HUES64 (cell line): ENCODE results near the gene DNAJC1.

Source experiments
- H3K27ac ChIP-seq: 2 replicates; pipeline ENCODE4 v1.7.0; 2013; ENCODE audit warnings: low read depth, low read length, inconsistent platforms
- H3K27me3 ChIP-seq: 2 replicates; pipeline ENCODE4 v1.6.1; 2013; ENCODE audit warnings: mild to moderate bottlenecking, low read length; ENCODE audit not compliant: insufficient read depth
- H3K36me3 ChIP-seq: 2 replicates; pipeline ENCODE4 v1.6.1; 2013; ENCODE audit warnings: mild to moderate bottlenecking, low read length; ENCODE audit not compliant: insufficient read depth
- H3K4me1 ChIP-seq: 2 replicates; pipeline ENCODE4 v1.6.1; 2013; ENCODE audit warnings: mild to moderate bottlenecking, low read length, moderate library complexity; ENCODE audit not compliant: insufficient read depth
- H3K4me3 ChIP-seq: 2 replicates; pipeline ENCODE4 v1.5.1; 2013; ENCODE audit warnings: mild to moderate bottlenecking, low read length, moderate library complexity
- H3K9ac ChIP-seq: 2 replicates; pipeline ENCODE4 v1.6.1; 2013; ENCODE audit warnings: mild to moderate bottlenecking, low read depth, low read length
- H3K9me3 ChIP-seq: 2 replicates; pipeline ENCODE4 v1.6.1; 2013; ENCODE audit warnings: low read depth, low read length; ENCODE audit not compliant: insufficient read depth
- WGBS: fragments of 150-250, 120-280 bp; methylation state at CpG from one replicate; pipeline ENCODE4 v1.1.7; 2013; ENCODE audit warnings: missing lambda C conversion rate; 5-methylcytosine and 5-hydroxymethylcytosine counted together

Gene DNAJC1

GRCh38 chr10:21744223-21744622 lies 259.3 kb downstream of the DNAJC1 start:
- no peaks in the 10 kb centered on the region for H3K9me3 ChIP-seq
- no peak overlapping the region for H3K27ac ChIP-seq
- WGBS, result 94% methylated on average over 11 of the region's 11 CpGs
- peaks cover 14% of the 10 kb centered on the region; the same call in 1 of the 2 replicates for H3K4me1 ChIP-seq
- no peak overlapping the region for H3K9ac ChIP-seq
- no peaks in the 10 kb centered on the region for H3K27me3 ChIP-seq
- H3K36me3 ChIP-seq, result peaks cover 61% of the 10 kb centered on the region
- H3K4me3 ChIP-seq, result no peak overlapping the region

DNA sequence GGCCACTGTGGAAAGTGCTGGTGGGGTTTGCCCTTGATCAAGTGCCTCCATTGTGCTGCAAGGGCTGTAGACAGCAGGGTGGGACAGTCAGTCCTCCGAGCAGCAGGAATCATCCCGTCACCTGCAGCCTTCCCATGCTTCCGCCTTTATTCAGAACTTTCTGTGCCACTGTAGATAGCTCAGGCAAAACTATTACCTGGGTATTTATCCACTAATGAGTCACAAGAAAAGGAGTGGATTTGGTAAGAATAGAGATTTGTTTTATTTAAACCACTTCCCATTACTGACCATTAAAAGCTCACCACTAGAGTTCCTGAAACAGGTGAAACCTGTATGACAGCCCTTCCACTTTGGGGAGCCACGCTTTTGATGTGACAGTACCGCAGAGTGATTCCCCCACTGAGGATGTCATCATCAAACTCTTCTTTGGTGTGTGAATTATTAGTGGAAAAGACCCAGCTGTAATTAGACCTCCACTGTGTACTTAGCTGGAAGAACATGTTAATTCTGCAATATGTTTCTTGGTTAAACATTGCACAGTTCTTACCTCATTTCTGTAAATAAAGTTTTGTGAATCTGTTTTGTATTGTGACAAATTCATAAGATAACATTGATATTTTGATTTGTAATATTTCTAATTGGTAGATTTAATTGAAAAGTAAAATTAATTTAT lies 260.7 kb downstream of the DNAJC1 start:
- no peaks in the 10 kb centered on the region for H3K27me3 ChIP-seq
- peaks cover 74% of the 10 kb centered on the region for H3K36me3 ChIP-seq
- H3K4me1 ChIP-seq, result peaks cover 11% of the 10 kb centered on the region; the same call in 1 of the 2 replicates
- WGBS, result 91% methylated on average over 5 of the region's 5 CpGs
- no peak overlapping the region for H3K4me3 ChIP-seq
- no peak overlapping the region for H3K27ac ChIP-seq
- no peak overlapping the region for H3K9ac ChIP-seq
- no peaks in the 10 kb centered on the region for H3K9me3 ChIP-seq

DNA sequence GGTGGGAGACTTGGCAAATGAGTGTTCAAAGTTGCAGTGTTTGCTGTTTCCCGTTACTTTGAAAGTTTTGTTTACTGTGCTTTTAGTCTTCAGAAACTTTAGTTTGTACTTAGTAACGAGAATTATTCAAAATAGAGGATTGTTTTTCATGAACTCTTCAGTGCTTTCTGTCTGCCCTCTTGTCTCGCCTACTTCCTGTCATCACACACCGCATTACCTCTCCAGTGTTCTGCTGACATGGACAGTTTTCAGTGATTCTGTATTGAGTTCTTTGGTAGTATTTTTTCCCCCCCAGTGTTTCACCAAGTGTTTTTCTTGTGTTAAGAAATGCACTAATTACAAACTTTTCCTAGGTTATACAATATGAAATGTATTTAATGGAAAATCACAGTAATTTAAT lies 262.5 kb downstream of the DNAJC1 start:
- Histone ChIP-seq H3K36me3 (peaks cover 91% of the 10 kb centered on the region), H3K9me3 (no peaks in the 10 kb centered on the region), H3K4me1 (peaks cover 11% of the 10 kb centered on the region; the same call in 1 of the 2 replicates), H3K9ac (no peak overlapping the region), H3K4me3 (no peak overlapping the region), H3K27me3 (no peaks in the 10 kb centered on the region), H3K27ac (no peak overlapping the region)
- 88% methylated on average over 4 of the region's 4 CpGs for WGBS

DNA sequence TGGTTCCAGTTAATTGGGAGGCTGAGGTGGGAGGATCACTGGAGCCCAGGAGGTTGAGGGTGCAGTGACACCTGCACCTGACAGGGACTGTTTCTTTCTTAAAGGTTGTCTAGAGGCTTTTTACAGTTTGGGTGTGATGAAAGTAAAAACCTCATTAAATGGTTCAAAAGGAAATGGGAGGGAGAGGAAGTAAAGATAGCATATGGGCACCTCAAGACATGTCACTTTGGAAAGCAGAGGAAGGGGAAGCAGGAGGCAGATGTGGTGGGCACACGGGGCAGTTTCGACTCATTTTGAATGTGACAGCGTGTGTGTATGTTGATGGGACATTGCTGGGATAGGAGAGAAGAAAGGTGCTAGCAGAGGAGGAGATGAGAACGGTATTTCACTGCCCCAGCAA lies 266.4 kb downstream of the DNAJC1 start:
- no peak overlapping the region for H3K27ac ChIP-seq
- WGBS, result 91% methylated on average over 4 of the region's 4 CpGs
- peaks cover 95% of the 10 kb centered on the region for H3K36me3 ChIP-seq
- no peak overlapping the region for H3K9ac ChIP-seq
- no peaks in the 10 kb centered on the region for H3K27me3 ChIP-seq
- H3K4me3 ChIP-seq, result no peak overlapping the region
- H3K9me3 ChIP-seq, result no peaks in the 10 kb centered on the region
- peaks cover 30% of the 10 kb centered on the region for H3K4me1 ChIP-seq

DNA sequence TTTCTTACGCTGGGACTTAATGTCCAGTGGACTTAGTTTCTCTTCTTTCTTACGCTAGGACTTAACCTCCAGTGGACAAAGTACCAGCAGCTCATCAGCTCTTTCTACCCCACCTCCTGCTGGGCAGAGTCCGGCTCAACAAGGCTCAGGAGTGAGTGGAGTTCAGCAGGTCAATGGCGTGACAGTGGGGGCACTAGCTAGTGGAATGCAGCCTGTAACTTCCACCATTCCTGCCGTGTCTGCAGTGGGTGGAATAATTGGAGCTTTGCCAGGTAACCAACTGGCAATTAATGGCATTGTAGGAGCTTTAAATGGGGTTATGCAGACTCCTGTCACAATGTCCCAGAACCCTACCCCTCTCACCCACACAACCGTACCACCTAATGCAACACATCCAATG lies 269.8 kb downstream of the DNAJC1 start:
- Histone ChIP-seq H3K27me3 (no peaks in the 10 kb centered on the region), H3K36me3 (peaks cover 78% of the 10 kb centered on the region), H3K4me3 (no peak overlapping the region), H3K27ac (no peak overlapping the region), H3K9me3 (no peaks in the 10 kb centered on the region), H3K4me1 (peaks cover 29% of the 10 kb centered on the region), H3K9ac (no peak overlapping the region)
- 80% methylated on average over 5 of the region's 6 CpGs for WGBS

DNA sequence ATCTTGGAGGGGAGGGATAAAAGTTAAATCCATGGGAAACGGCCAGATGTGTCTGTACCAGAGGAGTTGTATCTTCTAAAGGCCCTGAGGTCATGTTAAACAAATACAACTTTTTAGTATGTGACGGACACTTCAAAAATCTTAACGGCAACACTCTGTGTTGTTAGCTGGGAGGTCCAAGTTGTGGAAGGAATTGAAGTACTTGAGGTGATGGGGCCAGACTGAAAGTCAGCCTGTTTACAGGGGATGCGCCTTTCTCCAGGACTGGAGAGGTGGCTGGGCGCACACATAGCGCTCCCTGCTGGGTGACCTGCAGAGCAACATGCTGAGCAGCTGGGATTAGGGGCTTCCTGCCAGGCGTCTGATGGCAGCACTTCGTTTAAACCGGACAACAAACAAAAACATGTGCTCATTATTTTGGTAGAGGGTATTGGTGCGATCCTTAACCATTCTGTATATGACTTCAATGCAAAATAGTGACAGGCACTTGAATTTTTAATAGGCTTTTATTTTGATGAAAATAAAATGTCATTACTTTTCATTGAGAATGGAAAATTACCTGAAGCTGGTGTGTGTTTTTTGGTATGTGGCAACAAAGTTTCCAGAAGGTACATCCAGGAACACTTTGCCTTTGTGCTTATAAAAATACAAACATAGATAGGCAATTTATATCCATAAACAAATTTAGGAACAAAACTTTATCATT lies 271.3 kb downstream of the DNAJC1 start:
- 30% methylated on average over 10 of the region's 10 CpGs for WGBS
- Histone ChIP-seq H3K9me3 (no peaks in the 10 kb centered on the region), H3K27ac (peak overlapping the region; percentile 4; the same call in 1 of the 2 replicates), H3K36me3 (peaks cover 78% of the 10 kb centered on the region), H3K9ac (no peak overlapping the region), H3K27me3 (no peaks in the 10 kb centered on the region), H3K4me1 (peaks cover 38% of the 10 kb centered on the region), H3K4me3 (no peak overlapping the region)

GRCh38 chr10:21728618-21729017 lies 274.9 kb downstream of the DNAJC1 start:
- WGBS, result 95% methylated on average over 3 of the region's 3 CpGs
- no peak overlapping the region for H3K9ac ChIP-seq
- peaks cover 62% of the 10 kb centered on the region for H3K36me3 ChIP-seq
- no peaks in the 10 kb centered on the region for H3K27me3 ChIP-seq
- H3K9me3 ChIP-seq, result no peaks in the 10 kb centered on the region
- H3K27ac ChIP-seq, result no peak overlapping the region
- H3K4me3 ChIP-seq, result no peak overlapping the region
- H3K4me1 ChIP-seq, result peaks cover 62% of the 10 kb centered on the region

DNA sequence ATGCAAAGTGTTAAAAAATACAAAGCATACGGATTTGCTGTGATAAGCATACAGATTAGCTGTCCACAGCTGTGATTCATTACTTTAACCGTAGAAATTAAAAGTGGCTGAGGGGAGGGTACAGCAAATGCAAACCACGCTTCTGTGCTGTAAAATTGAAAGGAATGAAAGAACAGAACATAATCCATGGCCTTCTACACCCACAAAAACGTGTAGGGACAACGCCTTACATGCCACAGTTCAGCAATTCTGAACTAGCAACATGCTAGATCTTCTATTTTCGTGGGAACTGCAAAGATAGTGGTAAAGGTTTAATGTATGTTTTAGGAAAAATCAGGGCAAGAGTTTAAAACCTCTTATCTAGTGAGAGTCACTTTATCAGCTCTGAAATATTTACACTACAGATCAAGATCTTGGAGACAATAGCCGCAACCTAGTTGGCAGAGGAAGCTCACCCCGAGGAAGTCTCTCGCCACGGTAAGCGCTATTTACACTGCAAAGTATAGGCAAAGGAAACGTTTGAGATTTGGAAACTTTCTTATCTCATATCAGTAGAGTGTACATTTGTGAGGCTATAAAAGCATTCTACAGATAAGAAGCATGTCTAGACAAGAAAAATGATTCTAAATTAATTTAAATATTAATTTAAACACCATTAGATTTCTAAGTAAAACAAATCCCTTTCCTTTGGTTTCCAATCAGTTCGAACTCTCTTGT lies 275.9 kb downstream of the DNAJC1 start:
- no peaks in the 10 kb centered on the region for H3K9me3 ChIP-seq
- H3K36me3 ChIP-seq, result peaks cover 57% of the 10 kb centered on the region
- no peak overlapping the region for H3K4me3 ChIP-seq
- H3K9ac ChIP-seq, result 0 out of 2 replicates have a peak overlapping the region, but pooled peaks have one; percentile 34
- H3K4me1 ChIP-seq, result peaks cover 52% of the 10 kb centered on the region
- peak overlapping the region; percentile 47 for H3K27ac ChIP-seq
- H3K27me3 ChIP-seq, result no peaks in the 10 kb centered on the region
- WGBS, result 79% methylated on average over 11 of the region's 13 CpGs

- Histone ChIP-seq H3K4me3 (no peak overlapping the region), H3K27ac (peak overlapping the region; percentile 1; the same call in 1 of the 2 replicates), H3K9ac (no peak overlapping the region), H3K4me1 (peaks cover 44% of the 10 kb centered on the region), H3K36me3 (peaks cover 62% of the 10 kb centered on the region), H3K27me3 (no peaks in the 10 kb centered on the region), H3K9me3 (no peaks in the 10 kb centered on the region)
- WGBS, result 77% methylated on average over 3 of the region's 3 CpGs
These were observed 276.8 kb downstream of the DNAJC1 start for GRCh38 chr10:21726601-21727225.

DNA sequence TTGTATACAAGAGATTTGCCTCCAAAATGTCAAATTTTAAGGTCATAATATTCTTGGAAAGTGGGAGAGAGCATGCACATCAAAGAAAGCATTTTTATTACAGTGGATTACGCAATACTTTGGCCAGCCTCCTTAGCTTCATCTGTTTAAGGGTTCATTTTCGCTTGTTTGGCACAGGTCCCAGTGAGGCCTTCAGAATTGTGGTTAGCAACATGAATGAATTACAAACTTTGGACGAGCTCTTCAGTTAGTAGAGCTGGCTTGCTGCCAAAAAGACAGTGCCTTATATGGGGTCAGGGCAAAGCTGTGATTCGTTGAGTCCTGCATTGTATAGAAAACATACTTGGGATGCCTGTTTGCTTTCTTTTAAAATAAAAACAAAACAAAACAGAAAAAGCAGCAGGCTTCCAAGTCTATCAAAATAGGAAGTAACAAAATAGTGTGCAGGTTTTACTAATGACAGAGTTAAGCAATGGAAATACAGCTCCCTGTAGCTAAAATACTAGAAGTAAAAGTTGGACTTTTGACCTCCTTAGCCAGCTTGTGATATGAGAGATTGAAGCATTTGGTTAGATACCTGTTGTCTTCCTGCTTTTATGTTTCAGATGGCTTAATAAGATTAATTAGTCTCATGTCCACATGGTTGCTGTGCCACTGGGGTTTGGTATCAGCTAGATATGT lies 278.7 kb downstream of the DNAJC1 start:
- Histone ChIP-seq H3K27ac (peak overlapping the region; percentile 58; the same call in 1 of the 2 replicates), H3K4me1 (peaks cover 46% of the 10 kb centered on the region), H3K36me3 (peaks cover 59% of the 10 kb centered on the region), H3K4me3 (no peak overlapping the region), H3K9ac (no peak overlapping the region), H3K9me3 (no peaks in the 10 kb centered on the region), H3K27me3 (no peaks in the 10 kb centered on the region)
- 78% methylated on average over 4 of the region's 4 CpGs for WGBS
